OCI-LY3 (cell line): Measurements from ENCODE around the gene RBL1.

Experiments used
- EZH2phosphoT487 ChIP-seq: fragments of 200-600 bp; shearing (Covaris generic); IDR thresholded peaks from 2 replicates; pipeline ENCODE4 v1.6.1; 2018; ENCODE audit warnings: antibody characterized with exemption, mixed run types, low read depth
- TF ChIP-seq, protein P1 (sequence below): fragments of 200-600, 300-600 bp; sonication (generic); IDR thresholded peaks from 2 replicates; pipeline ENCODE4 v1.5.1; 2014; ENCODE audit warnings: antibody characterized with exemption, low read length, low read depth

DNA sequence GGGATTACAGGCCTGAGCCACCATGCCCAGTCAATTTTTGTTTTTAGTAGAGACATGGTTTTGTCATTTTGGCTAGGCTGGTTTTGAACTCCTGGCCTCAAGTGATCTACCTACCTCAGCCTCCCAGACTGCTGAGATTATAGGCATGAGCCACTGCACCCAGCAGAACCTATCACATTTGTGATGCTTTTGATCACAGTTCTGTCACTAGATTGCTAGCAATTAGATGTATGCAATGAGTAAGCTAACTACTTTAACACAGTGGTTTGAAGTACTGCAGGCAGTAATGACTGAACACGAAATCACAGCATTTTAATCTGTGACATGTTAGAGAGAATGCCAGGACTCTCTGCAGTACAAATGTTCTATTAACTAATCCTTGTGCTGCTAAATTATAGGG, 124.7 kb downstream of the RBL1 start:
- TF ChIP-seq, protein P1, sequence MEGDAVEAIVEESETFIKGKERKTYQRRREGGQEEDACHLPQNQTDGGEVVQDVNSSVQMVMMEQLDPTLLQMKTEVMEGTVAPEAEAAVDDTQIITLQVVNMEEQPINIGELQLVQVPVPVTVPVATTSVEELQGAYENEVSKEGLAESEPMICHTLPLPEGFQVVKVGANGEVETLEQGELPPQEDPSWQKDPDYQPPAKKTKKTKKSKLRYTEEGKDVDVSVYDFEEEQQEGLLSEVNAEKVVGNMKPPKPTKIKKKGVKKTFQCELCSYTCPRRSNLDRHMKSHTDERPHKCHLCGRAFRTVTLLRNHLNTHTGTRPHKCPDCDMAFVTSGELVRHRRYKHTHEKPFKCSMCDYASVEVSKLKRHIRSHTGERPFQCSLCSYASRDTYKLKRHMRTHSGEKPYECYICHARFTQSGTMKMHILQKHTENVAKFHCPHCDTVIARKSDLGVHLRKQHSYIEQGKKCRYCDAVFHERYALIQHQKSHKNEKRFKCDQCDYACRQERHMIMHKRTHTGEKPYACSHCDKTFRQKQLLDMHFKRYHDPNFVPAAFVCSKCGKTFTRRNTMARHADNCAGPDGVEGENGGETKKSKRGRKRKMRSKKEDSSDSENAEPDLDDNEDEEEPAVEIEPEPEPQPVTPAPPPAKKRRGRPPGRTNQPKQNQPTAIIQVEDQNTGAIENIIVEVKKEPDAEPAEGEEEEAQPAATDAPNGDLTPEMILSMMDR = no peak
- TF ChIP-seq EZH2phosphoT487 = no peak
